GM10248 (cell line): ENCODE results near the gene SYNE2.

ENCODE experiments used
- CTCF ChIA-PET: fragments of 300-600 bp; sonication (Branson Sonifier 250); formaldehyde crosslinking; extraction: SDS; loops from one replicate; lab custom pipeline; 2021; ENCODE audit warnings: antibody characterized with exemption; lab: Yijun Ruan, JAX
- POLR2A ChIA-PET: fragments of 350-650 bp; sonication (Branson Sonifier 250); formaldehyde crosslinking; extraction: SDS; loops from one replicate; lab custom pipeline; 2020; ENCODE audit warnings: antibody characterized with exemption; lab: Yijun Ruan, JAX
- DNase-seq: peaks from one replicate; pipeline ENCODE4 v3.0.0; 2012; ENCODE audit errors: extremely low spot score
- CTCF ChIP-seq: IDR thresholded peaks from 2 replicates; pipeline ENCODE4 v1.5.1; 2012; ENCODE audit warnings: mild to moderate bottlenecking, low read depth; ENCODE audit errors: extremely low read depth, missing control alignments, control extremely low read depth

SYNE2 gene

GRCh38 chr14:64200170-64200569 lies 347.4 kb downstream of the SYNE2 start:
- POLR2A ChIA-PET, result interaction anchor here (0.6 kb wide), 1 partner anchor 10 kb away, joined by 5 read pairs; no protein-coding TSS in a partner anchor
- no peak for DNase-seq
- CTCF ChIA-PET, result no interaction called here
- no peak for TF ChIP-seq CTCF

DNA sequence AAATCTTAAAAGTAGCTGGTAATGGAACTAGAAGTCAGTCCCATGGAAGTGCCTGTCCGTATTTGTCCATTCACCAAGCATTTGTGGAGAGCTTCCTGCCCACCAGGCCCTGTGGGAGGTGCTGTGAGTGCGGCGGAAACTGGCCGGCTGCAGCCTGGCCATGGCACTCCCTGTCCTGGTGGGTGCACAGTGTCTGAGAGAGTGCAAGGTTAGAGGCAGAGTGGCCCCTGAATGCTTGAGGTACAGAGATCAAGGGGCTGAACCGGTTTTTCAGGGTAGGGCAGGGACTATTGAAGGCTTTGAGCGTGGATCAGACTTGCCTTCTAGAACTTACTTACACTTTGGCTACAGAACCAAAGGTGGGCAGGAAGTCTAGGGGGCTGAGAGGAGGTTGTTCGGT lies 348.5 kb downstream of the SYNE2 start:
- ChIA-PET POLR2A (no interaction called here), CTCF (interaction anchor here (1.0 to 1.5 kb wide), 2 partner anchors 30 to 55 kb away, joined by 3 read pairs; no protein-coding TSS in a partner anchor)
- no peak for DNase-seq
- TF ChIP-seq CTCF, result no peak

DNA sequence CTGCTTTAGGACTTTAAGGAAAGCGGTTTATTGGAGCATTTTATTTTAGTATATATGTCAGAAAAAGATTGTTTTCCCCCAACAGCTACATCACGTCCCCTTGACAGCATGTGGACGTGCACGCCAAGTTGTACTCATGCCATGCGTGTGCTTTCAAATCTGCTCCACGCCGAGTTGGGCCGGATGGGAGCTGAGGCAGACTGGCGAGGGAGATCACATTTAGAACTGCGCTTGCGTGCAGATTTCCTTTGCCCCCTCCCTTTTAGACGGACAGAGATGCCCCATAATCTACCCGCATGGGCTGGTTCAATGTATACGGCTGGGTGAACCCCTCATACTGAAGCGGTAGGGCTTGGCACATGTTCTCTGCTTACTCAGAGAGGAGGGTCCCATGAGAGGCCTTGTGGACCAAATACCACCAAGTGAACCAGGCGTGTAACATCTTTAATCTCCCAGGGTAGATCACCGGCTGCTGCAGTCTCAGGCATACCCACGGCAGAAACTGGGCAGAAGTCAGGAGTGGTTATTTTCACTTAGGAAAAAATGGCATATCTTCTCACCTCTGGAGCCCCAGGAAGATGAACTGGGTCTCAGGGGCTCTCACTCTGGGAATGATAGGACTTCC lies 349.2 kb downstream of the SYNE2 start:
- ChIA-PET CTCF (interaction anchor here (1.3 to 1.9 kb wide), 3 partner anchors 12 to 30 kb away, joined by 3 to 7 read pairs (median 4); no protein-coding TSS in a partner anchor), POLR2A (no interaction called here)
- no peak for DNase-seq
- no peak for TF ChIP-seq CTCF

- DNase-seq, result no peak
- CTCF ChIA-PET, result interaction anchor here (1.3 to 1.9 kb wide), 2 partner anchors 12 to 13 kb away, joined by 4 to 7 read pairs; no protein-coding TSS in a partner anchor
- TF ChIP-seq CTCF, result no peak
- POLR2A ChIA-PET, result no interaction called here
Observed at GRCh38 chr14:64202716-64203115, 349.9 kb downstream of the SYNE2 start.

DNA sequence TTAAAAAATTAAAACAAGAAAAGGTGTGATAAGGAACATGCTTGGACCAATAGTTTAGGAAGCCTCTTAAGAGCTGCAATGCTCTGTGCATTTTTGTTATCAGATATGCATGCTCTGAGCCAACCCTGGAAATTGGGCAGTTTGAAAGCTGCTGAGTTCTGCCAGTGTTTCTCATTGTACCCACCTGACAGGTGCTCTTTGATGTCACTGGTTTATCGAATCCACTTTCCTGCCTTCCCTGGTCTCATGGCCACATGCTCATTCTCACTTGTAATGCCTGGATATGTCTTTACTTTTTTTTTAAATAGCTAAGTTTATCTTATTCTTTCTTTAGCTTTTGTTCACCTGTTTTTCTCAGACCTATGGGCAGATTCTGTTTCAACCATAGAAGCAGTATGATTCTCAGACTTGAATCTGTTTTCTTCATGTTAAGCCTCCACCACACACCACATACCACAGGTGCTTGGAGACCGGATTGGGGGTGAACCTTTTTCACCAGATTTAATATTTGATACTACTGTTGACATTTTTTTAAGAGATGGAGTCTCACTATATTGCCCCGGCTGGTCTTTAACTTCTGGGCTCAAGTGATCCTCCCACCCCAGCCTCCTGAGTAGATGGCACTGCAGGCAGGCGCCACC lies 350.7 kb downstream of the SYNE2 start:
- no peak for TF ChIP-seq CTCF
- CTCF ChIA-PET, result interaction anchor here (1.0 to 1.9 kb wide), 3 partner anchors 12 to 25 kb away, joined by 3 to 7 read pairs (median 4); no protein-coding TSS in a partner anchor
- DNase-seq, result no peak
- POLR2A ChIA-PET, result no interaction called here

GRCh38 chr14:64208261-64208660 lies 355.5 kb downstream of the SYNE2 start:
- POLR2A ChIA-PET, result no interaction called here
- DNase-seq, result no peak
- CTCF ChIA-PET, result no interaction called here
- no peak for TF ChIP-seq CTCF
